Coronary artery (tissue), 2 donors: ENCODE data around the gene ABR.
A peak's percentile ranks its signal among the peaks of the same experiment; 100 is the strongest.
"Not testable (repeated sequence)": the region's sequence is repeated elsewhere in the genome, so short reads cannot be mapped to it uniquely, and the experiment has no call there.

Source experiments
- DNase-seq: peaks from one replicate; pipeline ENCODE4 v3.0.0-alpha.2; 2017; ENCODE audit warnings: low spot score
- H3K27ac ChIP-seq, 2 donors: fragments of 200-600 bp; sonication (generic); one replicate each; pipeline ENCODE4 v1.5.1; 2016 to 2019
- H3K4me3 ChIP-seq: fragments of 200-600 bp; sonication (generic); 2 replicates; pipeline ENCODE4 v1.5.1; 2016; ENCODE audit warnings: mild to moderate bottlenecking, moderate library complexity
- TF ChIP-seq, protein P1 (sequence below): fragments of 200-600 bp; sonication (generic); IDR thresholded peaks from one replicate; pipeline ENCODE4 v1.5.1; 2019; ENCODE audit warnings: antibody characterized with exemption

ABR gene

DNA sequence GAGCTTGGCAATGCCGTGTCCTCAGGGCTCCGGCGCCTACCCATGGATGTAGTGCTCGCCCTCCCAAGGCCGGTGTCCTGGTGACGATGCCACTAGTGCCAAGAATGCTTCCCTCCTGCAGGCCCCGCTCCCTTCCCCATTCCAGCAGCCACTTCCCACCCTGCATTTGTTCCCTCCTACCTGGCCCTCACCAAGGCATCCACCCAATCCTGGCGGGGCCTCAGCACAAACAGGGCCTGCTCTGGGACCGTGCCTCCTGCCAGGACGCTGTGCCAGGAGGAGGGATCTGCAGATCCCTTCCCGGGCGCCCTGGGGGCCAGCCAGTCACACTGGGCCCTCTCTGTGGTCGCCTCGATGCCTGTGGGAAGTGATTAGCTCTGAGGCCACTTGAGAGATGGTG lies 25.1 kb downstream of the ABR start:
- no peak for DNase-seq
- TF ChIP-seq, protein P1, sequence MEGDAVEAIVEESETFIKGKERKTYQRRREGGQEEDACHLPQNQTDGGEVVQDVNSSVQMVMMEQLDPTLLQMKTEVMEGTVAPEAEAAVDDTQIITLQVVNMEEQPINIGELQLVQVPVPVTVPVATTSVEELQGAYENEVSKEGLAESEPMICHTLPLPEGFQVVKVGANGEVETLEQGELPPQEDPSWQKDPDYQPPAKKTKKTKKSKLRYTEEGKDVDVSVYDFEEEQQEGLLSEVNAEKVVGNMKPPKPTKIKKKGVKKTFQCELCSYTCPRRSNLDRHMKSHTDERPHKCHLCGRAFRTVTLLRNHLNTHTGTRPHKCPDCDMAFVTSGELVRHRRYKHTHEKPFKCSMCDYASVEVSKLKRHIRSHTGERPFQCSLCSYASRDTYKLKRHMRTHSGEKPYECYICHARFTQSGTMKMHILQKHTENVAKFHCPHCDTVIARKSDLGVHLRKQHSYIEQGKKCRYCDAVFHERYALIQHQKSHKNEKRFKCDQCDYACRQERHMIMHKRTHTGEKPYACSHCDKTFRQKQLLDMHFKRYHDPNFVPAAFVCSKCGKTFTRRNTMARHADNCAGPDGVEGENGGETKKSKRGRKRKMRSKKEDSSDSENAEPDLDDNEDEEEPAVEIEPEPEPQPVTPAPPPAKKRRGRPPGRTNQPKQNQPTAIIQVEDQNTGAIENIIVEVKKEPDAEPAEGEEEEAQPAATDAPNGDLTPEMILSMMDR, result no peak
- Histone ChIP-seq H3K27ac (no peak overlapping the region), H3K4me3 (no peak overlapping the region)

DNA sequence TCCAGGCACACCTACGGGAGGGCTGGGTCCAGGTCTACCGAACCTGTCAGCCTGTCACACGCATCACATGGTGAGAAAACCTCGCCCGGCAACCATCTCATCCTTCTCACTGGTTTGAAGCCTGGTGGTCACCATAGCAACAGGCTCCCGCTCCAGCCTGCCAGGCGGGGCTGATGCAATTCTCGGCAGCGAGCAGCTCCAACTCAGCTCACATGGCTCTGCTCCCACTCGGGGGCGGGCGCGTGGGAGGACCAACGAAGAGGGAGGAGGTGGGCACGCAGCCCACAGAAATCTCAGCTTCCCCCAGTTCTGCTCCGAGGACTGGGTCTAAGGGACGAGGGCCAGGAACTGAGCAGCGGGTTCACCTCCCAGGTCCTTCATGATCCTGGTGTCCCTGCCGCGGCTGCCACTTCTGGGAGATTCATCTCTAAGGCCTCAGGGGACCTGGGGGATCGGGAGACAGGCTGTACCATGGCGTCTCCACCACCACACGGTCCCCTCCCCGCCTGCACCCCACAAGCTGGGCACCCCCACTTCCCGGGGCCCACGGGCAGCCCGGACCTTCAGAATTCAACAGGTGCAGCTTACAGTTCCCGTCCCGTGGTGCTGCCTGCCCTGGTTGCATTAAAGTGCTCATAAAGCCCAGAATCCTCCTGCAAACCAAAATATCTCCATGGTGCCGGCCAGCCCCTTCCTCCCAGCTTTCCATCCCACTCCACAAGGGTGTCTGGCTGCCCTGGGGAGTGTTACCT lies 25.8 kb downstream of the ABR start:
- Histone ChIP-seq H3K27ac (no peak overlapping the region), H3K4me3 (peak overlapping the region; percentile 30)
- TF ChIP-seq, protein P1, result no peak
- no peak for DNase-seq

DNA sequence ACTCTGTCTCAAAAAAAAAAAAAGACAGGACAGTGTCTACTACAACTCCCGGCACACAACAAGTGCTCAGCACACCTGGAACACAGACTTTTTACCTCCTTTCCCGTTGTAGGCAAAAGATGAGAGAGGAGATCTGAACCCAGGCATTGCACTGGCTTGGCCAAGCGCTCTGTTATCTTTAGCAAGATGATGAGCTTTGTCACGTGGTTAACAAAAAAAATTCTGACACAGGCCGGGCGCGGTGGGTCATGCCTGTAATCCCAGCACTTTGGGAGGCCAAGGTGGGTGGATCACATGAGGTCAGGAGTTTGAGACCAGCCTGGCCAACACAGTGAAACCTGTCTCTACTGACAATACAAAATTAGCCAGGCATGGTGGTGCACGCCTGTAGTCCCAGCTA lies 27.2 kb downstream of the ABR start:
- DNase-seq, H3K27ac ChIP-seq, H3K4me3 ChIP-seq: not testable (repeated sequence)

DNA sequence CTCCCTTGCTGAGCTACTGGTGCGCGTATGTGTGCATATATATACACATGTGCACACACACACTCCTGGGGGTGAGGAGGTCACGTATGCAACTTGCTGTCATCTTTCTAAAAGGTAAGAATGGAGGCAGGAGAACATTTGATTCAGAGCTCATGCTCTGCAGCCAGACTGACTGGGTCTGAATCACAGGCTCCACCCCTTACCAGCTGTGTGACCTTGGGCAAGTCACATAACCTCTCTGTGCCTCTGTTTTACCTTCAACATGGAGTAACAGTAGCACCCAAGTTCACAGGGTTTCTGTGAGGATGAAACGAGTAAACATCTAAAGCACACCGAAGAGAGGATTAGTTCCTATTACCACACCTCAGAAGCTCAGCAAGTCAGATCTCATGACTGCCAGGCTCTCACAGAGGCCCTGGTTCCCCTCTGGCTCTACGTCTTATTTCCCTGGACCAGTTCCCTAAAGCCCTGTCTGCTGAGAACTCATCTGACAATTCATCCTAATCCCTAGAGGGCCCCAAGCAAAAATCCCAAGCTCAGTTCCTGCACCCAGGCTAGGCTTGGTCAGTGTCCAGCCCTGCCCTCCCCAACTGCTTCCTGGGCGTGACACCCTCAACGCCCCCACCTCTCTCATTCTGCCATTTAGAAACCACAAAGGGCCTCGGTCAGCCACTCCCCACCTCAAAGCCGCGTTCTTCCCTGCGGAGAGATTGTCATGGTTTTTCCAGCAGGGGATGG lies 28.7 kb downstream of the ABR start:
- no peak overlapping the region for H3K27ac ChIP-seq
- H3K4me3 ChIP-seq, result no peak overlapping the region
- TF ChIP-seq, protein P1, result no peak
- DNase-seq, result no peak

DNA sequence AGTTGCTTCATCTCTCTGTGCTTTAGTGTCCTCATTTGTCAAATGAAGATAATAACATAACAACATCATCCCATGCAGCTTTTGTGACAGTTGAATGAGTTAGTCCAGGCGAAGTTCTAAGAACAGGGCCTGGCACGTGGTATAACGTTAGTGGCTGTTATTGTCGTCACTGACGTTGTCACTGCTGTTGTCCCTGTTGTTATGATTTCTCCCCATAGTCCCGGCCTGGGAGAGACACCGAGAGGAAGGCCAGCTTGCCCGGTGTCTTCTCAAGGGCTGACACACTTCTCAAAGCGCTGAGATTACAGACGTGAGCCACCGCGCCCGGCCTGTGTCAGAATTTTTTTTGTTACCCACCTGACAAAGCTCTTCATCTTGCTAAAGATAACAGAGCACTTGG lies 29.9 kb downstream of the ABR start:
- TF ChIP-seq, protein P1, result no peak
- no peak for DNase-seq
- H3K27ac ChIP-seq, result no peak overlapping the region
- H3K4me3 ChIP-seq, result no peak overlapping the region

DNA sequence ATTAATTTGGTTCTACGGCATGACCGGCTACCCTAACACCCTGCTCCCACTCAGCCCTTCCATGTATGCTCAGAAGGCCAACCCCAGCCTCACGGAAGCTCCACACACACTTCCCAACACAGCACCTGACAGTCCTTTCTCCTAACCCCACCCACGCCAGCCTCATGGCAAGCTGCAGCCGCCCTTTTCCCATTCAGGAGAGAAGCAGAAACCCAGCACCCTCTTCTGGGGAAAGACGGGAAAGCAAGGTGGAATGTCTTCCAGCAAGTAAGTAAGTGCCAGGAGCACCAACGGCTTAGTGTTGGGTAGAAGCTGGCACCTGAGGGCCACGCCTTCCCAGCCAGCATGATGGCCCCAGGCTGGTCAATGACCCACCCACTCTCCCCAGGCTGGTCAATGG lies 32.1 kb downstream of the ABR start:
- TF ChIP-seq, protein P1, result peak; percentile 20
- DNase-seq, result no peak
- Histone ChIP-seq H3K27ac (no peak overlapping the region), H3K4me3 (no peak overlapping the region)

DNA sequence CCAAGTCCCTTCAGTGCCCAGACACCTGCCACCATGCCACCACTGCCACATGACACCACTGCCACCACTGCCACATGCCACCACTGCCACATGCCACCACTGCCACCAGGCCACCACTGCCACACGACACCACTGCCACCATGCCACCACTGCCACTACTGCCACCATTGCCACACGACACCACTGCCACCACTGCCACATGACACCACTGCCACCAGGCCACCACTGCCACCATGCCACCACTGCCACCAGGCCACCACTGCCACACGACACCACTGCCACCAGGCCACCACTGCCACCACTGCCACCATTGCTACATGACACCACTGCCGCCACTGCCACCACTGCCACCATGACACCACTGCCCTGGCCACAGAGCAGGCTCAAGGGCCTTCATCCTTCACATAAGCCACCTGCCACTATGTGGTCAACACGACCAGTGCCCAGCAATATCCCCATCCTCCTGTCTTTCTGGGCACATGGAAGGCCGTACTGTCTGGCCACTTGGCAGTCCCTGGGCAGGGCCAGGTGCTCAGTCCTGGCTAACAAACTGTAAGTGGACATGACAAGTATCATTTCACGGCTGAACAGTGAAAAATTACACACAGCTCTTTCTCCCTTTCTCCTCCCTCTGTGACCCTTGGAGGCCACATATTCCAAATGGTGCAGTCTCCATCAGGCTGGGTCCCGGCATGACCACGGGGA lies 33.1 kb downstream of the ABR start:
- H3K4me3 ChIP-seq, result no peak overlapping the region
- no peak overlapping the region for H3K27ac ChIP-seq
- DNase-seq, result no peak
- TF ChIP-seq, protein P1, result no peak
